Ascending aorta (tissue), 2 donors: ENCODE data around the gene SNX3. TPM values are rescaled to one million over a fixed set of nuclear protein-coding genes. Genes with fewer than 3 reads are reported as not detected.

ENCODE experiments used
- DNase-seq, 2 donors: peaks; one replicate each; pipeline ENCODE4 v3.0.0-alpha.2; 2019; ENCODE audit warnings: low spot score in 2 of 2
- H3K27ac ChIP-seq, 2 donors: fragments of 200-600 bp; sonication (generic); one replicate each; pipeline ENCODE4 v1.5.1; 2016 to 2017; ENCODE audit warnings: mild to moderate bottlenecking in 1 of 2
- H3K27me3 ChIP-seq: fragments of 200-600 bp; sonication (generic); one replicate; pipeline ENCODE4 v1.5.1; 2017
- H3K36me3 ChIP-seq, 2 donors: fragments of 200-600 bp; sonication (generic); one replicate each; pipeline ENCODE4 v1.5.1; 2016
- H3K4me1 ChIP-seq, 2 donors: fragments of 200-600 bp; sonication (generic); one replicate each; pipeline ENCODE4 v1.5.1; 2016 to 2017; ENCODE audit warnings: mild to moderate bottlenecking in 1 of 2
- H3K4me3 ChIP-seq, 2 donors: fragments of 200-600 bp; sonication (generic); one replicate each; pipeline ENCODE4 v1.5.1; 2016 to 2017; ENCODE audit warnings: mild to moderate bottlenecking in 1 of 2
- H3K9me3 ChIP-seq, 2 donors: fragments of 200-600 bp; sonication (generic); one replicate each; pipeline ENCODE4 v1.5.1; 2016
- intact Hi-C: fragments of 100-400 bp; cut with DNase I; formaldehyde crosslinking; loops from one replicate; pipeline ENCODE4 v1.15.1; 2023
- total RNA-seq: library from RNA; depleted of rRNA; stranded (reverse); fragments of >200 nt; gene quantifications from one replicate; pipeline ENCODE4 v1.1.0, GENCODE V29; 2016
- TF ChIP-seq, protein P1 (sequence below), 3 experiments: fragments of 200-600 bp in 2 of 3; fragments of 450-650 bp in 1 of 3; sonication (generic) in 2 of 3; IDR thresholded peaks; one replicate each; pipeline ENCODE4 v1.5.1; 2016 to 2019; ENCODE audit warnings: antibody characterized with exemption in 3 of 3, mild to moderate bottlenecking in 1 of 3, moderate library complexity in 1 of 3

The SNX3 gene
- total RNA-seq, 1 donor from 2014 or later: 112 TPM

DNA sequence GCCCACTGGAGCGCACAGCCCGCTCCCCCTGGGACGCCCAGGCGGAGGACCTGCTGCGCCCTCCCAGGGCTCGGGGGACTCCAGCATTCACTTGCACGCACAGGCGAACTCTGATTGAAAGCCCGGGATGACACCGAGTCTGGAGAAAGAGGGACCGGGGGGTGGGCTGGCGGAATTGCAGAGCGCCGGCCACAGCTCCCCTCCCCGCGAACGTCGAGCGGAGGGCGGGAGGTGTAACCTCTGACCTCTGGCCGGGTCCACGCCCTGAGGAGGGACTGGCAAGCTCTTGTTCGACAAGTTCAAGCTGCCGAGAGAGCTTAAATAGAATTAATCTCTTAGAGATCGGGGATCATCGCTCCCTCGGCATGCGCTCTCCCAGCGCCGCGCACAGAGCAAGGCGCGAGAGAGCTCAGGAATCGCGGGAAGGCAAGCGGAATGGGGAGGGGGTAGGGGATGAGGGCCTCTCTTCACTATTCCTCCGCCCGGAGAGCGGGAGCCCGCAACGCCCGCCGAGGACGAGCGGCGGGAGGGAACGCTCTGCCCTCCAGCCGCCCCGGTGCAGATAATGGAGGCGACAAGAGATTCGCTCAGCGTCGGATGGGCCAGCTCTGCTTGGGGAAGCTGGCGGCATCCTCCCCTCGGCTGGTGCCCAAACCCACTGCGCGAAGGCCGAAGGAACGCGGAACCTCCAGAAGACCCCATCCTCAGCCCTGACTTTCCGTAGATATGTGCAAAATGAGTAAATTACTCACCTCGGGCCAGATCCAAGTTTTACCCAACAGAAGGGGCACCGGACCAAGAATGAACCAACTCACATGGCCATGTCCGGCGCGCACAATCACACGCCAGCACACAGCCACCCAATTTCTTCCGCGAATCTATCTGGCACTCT lies 95.8 kb downstream of the SNX3 start:
- peaks cover 19% of the 10 kb centered on the region for H3K27me3 ChIP-seq

DNA sequence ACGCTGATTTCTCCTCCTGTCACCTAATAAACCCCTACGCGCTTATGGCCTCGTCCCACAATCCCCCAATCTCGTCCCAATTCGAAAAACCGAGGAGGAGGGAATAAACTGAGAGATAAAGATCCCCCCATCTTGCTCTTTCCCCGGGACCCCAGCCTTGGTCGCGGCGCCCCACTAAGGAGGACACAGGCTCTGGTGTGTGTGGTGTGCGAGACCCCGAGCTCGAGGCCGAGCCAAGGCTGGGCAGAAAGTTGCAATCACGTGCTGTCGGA lies 96.4 kb downstream of the SNX3 start:
- no peak for DNase-seq
- Histone ChIP-seq H3K27ac (no peak overlapping the region), H3K27me3 (peaks cover 19% of the 10 kb centered on the region), H3K4me3 (peak overlapping the region; percentile 27 to 52), H3K9me3 (no peaks in the 10 kb centered on the region), H3K36me3 (no peaks in the 10 kb centered on the region), H3K4me1 (peaks cover 6 to 29% of the 10 kb centered on the region in 2 donors)
- TF ChIP-seq, protein P1, sequence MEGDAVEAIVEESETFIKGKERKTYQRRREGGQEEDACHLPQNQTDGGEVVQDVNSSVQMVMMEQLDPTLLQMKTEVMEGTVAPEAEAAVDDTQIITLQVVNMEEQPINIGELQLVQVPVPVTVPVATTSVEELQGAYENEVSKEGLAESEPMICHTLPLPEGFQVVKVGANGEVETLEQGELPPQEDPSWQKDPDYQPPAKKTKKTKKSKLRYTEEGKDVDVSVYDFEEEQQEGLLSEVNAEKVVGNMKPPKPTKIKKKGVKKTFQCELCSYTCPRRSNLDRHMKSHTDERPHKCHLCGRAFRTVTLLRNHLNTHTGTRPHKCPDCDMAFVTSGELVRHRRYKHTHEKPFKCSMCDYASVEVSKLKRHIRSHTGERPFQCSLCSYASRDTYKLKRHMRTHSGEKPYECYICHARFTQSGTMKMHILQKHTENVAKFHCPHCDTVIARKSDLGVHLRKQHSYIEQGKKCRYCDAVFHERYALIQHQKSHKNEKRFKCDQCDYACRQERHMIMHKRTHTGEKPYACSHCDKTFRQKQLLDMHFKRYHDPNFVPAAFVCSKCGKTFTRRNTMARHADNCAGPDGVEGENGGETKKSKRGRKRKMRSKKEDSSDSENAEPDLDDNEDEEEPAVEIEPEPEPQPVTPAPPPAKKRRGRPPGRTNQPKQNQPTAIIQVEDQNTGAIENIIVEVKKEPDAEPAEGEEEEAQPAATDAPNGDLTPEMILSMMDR (IDR thresholded peaks at IDR 0.05): no peak
- intact Hi-C loops: no loop called here

More for the DNA sequence above, 95.8 kb downstream of the SNX3 start:
- DNase-seq: peak in 1 of 2 donors; percentile 54
- Histone ChIP-seq H3K4me3 (peak overlapping the region; percentile 27 to 52), H3K4me1 (peaks cover 6 to 29% of the 10 kb centered on the region in 2 donors), H3K9me3 (no peaks in the 10 kb centered on the region), H3K36me3 (no peaks in the 10 kb centered on the region), H3K27ac (no peak overlapping the region)
- intact Hi-C loops: no loop called here
- TF ChIP-seq, protein P1 (IDR thresholded peaks at IDR 0.05): no peak

DNA sequence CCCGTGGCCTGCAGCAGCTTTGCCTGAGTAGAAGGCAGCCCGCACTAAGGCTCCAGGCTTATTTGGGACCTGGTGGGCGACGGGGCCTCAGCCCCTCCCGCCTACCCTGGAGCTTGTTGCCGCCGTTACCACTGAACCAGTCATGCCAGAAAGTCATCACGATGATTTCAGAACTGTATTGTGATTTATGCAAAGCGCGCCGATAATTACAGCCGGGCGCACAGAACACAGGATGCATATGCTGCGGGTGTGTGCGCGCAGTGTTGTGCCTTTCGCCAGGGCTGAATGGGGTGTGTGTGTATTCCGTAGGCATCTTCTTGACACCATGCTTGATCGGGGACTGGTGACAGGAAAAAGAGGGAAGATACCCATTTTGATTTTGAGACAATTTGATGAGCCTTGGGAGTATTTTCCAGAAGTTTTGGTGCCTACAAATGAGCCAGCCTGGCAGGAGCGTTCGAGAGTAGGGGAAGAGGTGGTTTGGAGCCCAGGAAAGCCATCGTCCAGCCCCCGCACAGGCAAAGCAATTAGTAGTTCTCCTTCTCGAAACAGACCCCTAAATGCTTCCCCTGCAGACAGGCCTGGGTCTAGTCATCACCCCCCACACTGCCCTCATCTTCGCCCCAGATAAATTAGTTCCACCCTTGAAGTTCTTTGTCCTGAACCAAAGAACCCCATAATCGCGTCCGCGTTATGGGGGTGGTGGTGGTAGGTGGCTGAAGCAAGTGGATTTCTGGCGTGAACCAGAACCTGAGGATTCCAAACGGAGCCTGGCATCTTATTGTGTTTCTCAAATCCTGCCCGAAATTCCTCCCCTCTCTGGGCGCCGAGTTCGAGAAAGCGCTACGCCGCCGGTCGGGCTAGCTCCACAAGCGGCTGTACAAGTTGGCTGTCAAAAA lies 96.9 kb downstream of the SNX3 start:
- Histone ChIP-seq H3K36me3 (no peaks in the 10 kb centered on the region), H3K27ac (no peak overlapping the region), H3K4me3 (no peak overlapping the region), H3K27me3 (peaks cover 19% of the 10 kb centered on the region), H3K4me1 (peaks cover 6 to 26% of the 10 kb centered on the region in 2 donors), H3K9me3 (no peaks in the 10 kb centered on the region)
- intact Hi-C loops: no loop called here
- DNase-seq: peak in 1 of 2 donors; percentile 34
- TF ChIP-seq, protein P1 (IDR thresholded peaks at IDR 0.05): no peak

DNA sequence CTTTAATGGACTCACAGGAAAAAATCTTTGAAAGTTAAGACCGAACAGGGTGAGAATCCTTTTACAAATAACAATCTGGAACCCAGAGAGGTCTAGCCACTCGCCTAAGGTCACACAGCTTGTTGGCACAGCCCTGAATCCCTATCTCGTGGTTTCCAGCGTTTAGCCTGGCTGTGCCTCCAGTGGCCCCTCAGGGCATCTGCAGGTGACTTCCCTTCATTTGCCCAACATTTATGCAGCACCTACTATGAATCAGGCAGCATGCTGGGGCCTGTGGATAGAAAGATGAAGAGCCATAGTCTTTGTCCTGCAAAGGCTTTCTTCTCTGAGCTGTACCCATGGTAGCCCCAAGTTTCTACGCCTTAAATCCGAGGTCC lies 97.6 kb downstream of the SNX3 start:
- TF ChIP-seq, protein P1 (IDR thresholded peaks at IDR 0.05): no peak
- Histone ChIP-seq H3K27me3 (peaks cover 19% of the 10 kb centered on the region), H3K9me3 (no peaks in the 10 kb centered on the region), H3K4me3 (no peak overlapping the region), H3K36me3 (no peaks in the 10 kb centered on the region), H3K4me1 (peaks cover 6 to 22% of the 10 kb centered on the region in 2 donors), H3K27ac (no peak overlapping the region)
- DNase-seq: no peak
- intact Hi-C loops: no loop called here

DNA sequence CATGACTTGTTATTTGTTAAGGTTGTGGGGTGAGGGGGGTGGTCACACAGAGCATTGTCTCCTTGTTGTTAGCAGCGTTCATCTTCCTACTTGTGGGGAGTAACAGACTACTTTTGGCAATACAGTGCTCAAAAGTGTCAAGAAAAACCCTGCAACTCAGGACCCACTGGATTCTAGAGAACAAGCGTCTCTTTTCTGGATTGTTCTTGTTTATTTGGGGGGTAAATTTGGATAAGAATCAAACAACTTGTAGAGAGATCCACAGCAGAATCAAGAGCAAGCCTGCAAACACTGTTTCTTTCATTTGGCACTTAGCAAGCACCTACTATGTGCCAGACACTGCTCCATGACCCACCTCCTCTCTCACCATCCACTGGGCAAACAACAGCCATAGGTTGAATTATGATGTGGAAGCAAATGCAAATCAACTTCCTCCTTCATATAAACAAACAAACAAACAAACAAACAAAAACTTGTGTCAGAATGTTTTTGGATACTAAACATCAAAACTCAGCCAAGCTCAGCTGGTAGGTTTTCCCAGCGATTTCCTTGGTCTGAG lies 99.0 kb downstream of the SNX3 start:
- H3K27me3 ChIP-seq: peaks cover 32% of the 10 kb centered on the region
- H3K4me1 ChIP-seq: peaks cover 10 to 30% of the 10 kb centered on the region in 2 donors
- H3K9me3 ChIP-seq: no peaks in the 10 kb centered on the region
- TF ChIP-seq, protein P1 (IDR thresholded peaks at IDR 0.05): no peak
- intact Hi-C loops: no loop called here
- H3K27ac ChIP-seq: no peak overlapping the region
- no peaks in the 10 kb centered on the region for H3K36me3 ChIP-seq
- peak in 1 of 2 donors; percentile 9 for DNase-seq
- no peak overlapping the region for H3K4me3 ChIP-seq

Other genes with a start within 250 kb of the SNX3 start
- gene OSTM1, start 186.3 kb downstream of the SNX3 start, total RNA-seq: 78.7 TPM
- not detected for gene NR2E1, start 95.0 kb downstream of the SNX3 start, total RNA-seq
- gene AFG1L, start 34.0 kb upstream of the SNX3 start, total RNA-seq: 0.53 TPM